ENCODE results near the gene ATP8A1.
"Not testable (repeated sequence)": the region's sequence is repeated elsewhere in the genome, so short reads cannot be mapped to it uniquely, and the experiment has no call there.

The ATP8A1 gene

GRCh38 chr4:42467777-42468176, 189.1 kb downstream of the ATP8A1 start:
- not testable (repeated sequence) for DNase-seq (ENCODE audit: low read depth)

- no peak for DNase-seq (ENCODE audit: low read depth)
Measured at GRCh38 chr4:42466273-42466844, 190.5 kb downstream of the ATP8A1 start.

- no peak for DNase-seq (ENCODE audit: low read depth)
Measured at GRCh38 chr4:42464550-42465094, 192.3 kb downstream of the ATP8A1 start.

DNA sequence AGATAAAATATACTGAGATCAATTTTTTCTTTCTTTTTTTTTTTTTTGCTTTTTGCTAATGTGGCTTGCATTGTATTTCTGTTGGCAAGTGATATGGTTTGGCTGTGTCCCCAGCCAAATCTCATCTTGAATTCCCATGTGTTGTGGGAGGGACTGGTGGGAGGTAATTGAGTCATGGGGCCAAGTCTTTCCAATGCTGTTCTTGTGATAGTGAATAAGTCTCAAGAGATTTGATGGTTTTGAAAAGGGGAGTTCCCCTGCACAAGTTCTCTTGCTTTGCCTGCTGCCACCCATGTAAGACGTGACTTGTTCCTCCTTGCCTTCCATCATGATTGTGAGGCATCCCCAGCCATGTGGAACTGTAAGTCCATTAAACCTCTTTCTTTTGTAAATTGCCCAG, 195.7 kb downstream of the ATP8A1 start:
- not testable (repeated sequence) for DNase-seq (ENCODE audit: low read depth)

DNA sequence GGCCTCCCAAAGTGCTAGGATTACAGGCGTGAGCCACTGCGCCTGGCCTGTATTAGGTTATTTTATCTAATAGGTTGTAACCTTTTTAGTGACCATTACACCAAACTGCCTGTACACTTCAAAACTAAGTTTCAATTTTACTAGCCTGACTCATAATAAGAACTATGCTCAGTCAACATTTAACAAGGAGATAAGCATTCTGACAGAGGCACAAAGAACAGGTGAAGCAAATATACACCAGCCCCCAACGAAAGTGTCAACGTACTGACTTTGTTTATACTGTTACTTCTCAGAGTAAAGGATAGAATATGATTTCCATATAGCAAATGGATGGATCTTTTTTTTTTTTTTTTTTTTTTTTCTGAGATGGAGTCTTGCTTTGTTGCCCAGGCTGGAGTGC, 196.9 kb downstream of the ATP8A1 start:
- no peak for DNase-seq (ENCODE audit: low read depth)

GRCh38 chr4:42458657-42459056, 198.2 kb downstream of the ATP8A1 start:
- DNase-seq (ENCODE audit: low read depth), result no peak

GRCh38 chr4:42454755-42455420, 202.0 kb downstream of the ATP8A1 start:
- no peak for DNase-seq (ENCODE audit: low read depth)

GRCh38 chr4:42453612-42454011, 203.3 kb downstream of the ATP8A1 start:
- DNase-seq (ENCODE audit: low read depth), result no peak

DNA sequence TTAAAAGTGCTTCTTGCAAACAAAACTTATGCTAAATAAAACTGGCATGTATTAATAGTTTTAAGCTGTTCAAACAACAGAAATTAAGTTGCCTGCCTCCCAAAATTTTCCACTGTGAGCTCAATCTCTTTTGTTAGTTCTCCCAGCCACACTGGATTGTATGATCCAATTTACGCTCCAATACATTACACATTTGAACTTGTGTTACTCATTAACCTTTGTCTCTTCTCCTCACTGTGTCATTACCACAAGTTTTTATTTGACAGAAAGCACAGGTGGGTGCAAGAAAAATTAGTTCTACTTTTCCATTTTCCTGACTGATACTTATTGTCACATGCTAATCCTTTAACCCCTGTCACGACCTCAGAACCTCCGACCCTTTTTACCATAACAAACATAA, 204.1 kb downstream of the ATP8A1 start:
- DNase-seq (ENCODE audit: low read depth), result no peak

GRCh38 chr4:42446823-42447222, 210.1 kb downstream of the ATP8A1 start:
- DNase-seq (ENCODE audit: low read depth), result no peak

DNA sequence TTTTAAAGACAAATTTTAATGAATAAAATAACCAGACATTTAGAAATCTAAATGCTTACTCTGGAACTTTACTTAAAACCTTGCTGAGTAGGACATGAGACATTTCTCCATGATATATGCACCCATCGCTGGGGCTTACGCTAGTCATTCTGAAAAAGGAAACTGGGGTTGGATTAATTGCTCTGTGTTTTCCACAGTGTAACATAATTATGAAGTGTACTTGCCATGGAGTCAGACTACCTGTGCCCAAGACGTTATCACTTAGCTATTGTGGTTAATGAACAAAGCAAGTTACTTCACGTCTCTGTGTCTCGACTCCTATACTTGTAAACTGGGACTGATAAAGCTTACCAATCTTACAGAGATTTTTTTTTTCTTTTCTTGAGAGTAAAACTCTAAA, 211.9 kb downstream of the ATP8A1 start:
- no peak for DNase-seq (ENCODE audit: low read depth)

GRCh38 chr4:42442601-42443000, 214.3 kb downstream of the ATP8A1 start:
- no peak for DNase-seq (ENCODE audit: low read depth)

DNA sequence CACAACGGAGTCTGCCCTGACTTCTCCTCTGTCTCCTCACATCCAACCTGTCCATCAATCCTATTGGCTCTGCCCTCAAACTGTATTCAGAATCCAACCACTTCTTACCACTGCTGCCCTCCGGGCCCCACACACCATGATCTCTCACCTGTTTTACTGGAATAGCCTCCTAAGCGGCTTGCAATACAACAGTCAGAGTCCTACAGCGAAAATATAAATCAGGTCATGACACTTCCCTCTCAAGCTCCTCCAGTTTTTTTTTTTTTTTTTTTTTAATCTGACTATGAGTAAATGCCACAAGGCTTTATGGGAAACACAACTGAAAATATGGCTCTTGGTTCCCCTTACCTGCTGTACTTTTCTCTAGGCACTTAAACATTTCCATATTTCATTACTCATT, 216.8 kb downstream of the ATP8A1 start:
- DNase-seq (ENCODE audit: low read depth), result no peak

DNA sequence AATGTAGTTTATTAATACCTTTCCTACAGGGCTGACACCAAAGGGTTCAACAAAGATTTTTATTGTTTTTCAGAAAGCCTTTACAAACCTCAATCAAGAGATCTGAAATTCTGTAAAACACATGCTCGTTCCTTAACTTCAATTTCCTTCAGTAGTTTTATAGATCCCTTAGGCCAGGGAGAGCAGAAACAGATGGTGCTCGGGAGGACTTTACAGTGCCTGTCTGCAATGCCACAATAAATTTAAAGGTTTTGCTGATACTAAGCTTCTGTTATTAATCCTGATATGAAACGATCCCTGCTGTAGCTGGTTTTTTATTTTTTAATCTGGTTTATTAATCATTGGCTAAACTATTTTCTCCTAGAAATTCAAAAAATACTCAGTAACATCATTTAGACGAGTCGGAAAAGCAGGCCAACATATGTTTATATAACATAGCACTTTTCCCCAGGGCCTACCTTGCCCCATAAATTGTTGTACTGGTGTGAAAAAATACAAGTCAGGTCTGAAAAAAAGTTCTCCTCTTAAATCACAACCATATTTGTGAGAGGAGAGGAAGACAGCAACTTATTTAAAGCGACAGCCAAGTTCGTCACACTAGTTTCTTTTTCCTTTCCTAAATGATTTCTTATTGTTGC, 219.9 kb downstream of the ATP8A1 start:
- no peak for DNase-seq (ENCODE audit: low read depth)

GRCh38 chr4:42428036-42428435, 228.9 kb downstream of the ATP8A1 start:
- no peak for DNase-seq (ENCODE audit: low read depth)

GRCh38 chr4:42425146-42426065, 231.5 kb downstream of the ATP8A1 start:
- DNase-seq (ENCODE audit: low read depth), result no peak

- no peak for DNase-seq (ENCODE audit: low read depth)
Measured at GRCh38 chr4:42420140-42420539, 236.8 kb downstream of the ATP8A1 start.

DNA sequence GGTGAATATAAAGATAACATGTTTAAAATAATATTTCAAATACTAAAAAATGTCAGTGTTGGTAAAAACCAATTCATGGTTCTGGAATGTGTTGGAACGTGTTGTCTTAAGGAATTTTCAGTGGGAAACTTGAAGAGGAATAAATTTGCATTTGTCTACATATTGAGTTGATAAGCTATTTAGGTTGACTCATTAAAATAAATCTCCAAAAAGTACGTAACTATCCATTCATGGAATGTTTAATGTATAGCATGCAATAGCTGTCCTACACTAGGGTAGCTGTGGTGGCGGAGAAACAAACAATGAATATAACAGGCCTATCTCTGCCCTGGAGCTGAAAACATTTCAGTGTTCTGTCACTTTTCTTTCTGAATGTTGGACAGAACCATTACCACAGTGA, 239.4 kb downstream of the ATP8A1 start:
- DNase-seq (ENCODE audit: low read depth), result no peak

DNA sequence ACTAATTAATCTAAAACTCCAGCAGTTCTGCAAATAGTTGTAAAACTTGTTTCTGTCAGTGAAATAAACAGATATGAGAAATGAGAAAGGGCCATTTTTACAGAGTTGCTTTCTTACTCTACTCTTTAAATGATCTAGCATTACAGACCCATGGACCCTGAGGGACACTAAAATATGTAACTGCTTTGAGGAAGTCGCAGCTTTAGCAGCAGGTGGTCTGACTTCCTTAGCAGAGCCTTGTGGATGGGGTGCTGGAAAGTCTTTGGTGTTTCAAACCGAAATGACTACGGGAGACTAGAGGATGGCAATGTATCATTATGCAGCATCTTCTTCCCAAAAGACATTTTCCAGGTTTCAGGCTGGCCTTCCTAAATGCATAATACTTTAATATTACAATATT, 240.9 kb downstream of the ATP8A1 start:
- DNase-seq (ENCODE audit: low read depth), result no peak

DNA sequence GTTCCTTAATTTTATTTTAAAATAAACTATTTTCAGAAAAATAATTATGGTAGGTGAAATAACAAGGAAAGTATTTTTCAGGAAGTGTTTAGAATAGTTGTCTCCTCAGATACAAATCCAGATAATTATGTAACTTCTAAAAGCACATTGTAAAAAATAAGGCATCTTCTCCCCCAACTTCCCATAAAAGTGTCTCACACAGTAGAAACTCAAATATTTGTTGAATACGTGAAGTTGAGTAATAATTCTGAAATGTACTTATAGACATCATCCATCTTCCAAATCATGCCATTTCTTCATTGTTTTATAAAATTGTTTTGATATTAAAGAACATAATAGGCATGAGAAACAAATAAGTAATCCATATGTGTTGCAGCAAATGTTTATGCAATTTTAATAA, 241.6 kb downstream of the ATP8A1 start:
- DNase-seq (ENCODE audit: low read depth), result no peak

DNA sequence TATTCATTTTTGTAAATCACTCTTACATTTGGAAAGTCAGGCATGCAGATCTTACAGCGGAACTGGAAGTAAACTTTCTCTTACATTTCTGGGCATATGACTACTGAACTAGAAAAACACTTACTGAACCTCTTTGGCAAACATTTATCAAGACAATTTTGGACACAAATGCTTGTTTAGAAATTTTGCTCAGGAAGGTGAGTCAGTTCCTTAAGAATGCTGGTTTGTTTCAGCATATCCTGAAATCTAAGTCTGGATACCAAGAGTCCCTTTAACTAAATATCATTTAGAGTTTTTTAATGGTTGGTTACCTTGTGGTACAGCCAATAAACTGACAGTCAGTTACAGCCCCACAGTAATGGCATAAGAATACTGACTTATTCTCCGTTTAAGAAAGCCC, 244.7 kb downstream of the ATP8A1 start:
- DNase-seq (ENCODE audit: low read depth), result no peak

GRCh38 chr4:42411803-42412202, 245.1 kb downstream of the ATP8A1 start:
- no peak for DNase-seq (ENCODE audit: low read depth)

Data from stimulated activated CD8-positive, alpha-beta memory T cell treated with anti-CD3 and anti-CD28 coated beads, Interleukin-15, amount 100 ng/mL, for 1 hour (primary cell).